ENCODE measurements around the gene ATAD2B. TPM values are rescaled to one million over a fixed set of nuclear protein-coding genes. Genes with fewer than 3 reads are reported as not detected.

ATAD2B gene
- total and polyA plus RNA-seq, 4 donors, result 2.3 to 16.2 (median 11.5) TPM

GRCh38 chr2:23939987-23940717, 13.2 kb upstream of the ATAD2B start, which contains the start of gene UBXN2A:
Gene UBXN2A (plus strand): TSS chr2:23940463. CDS start chr2:23958315, 17,852 bp downstream.
- H3K36me3 ChIP-seq (ENCODE audit: control insufficient read depth in 4 of 4, insufficient read depth in 3 of 4, low read depth in 1 of 4, low read length in 3 of 4), result no peaks in the 10 kb centered on the region

GRCh38 chr2:23934259-23934658, 7.3 kb upstream of the ATAD2B start:
- H3K4me1 ChIP-seq (ENCODE audit: control insufficient read depth in 4 of 4, insufficient read depth in 4 of 4, low read length in 3 of 4), result peaks cover 0 to 3% (median under 1%) of the 10 kb centered on the region in 4 donors
- WGBS, result 77% methylated on average over 1 of the region's 1 CpG
- no peaks in the 10 kb centered on the region for H3K27me3 ChIP-seq (ENCODE audit: control insufficient read depth in 4 of 4, insufficient read depth in 4 of 4, low read length in 3 of 4)

More at GRCh38 chr2:23939987-23940717, 13.2 kb upstream of the ATAD2B start, which contains the start of gene UBXN2A:
- Histone ChIP-seq H3K9ac (ENCODE audit: low read depth in 1 of 2, low read length in 2 of 2) (peak within 1 kb of the TSS; percentile 71 to 80), H3K4me1 (ENCODE audit: control insufficient read depth in 4 of 4, insufficient read depth in 4 of 4, low read length in 3 of 4) (peaks cover 8 to 24% (median 17%) of the 10 kb centered on the region in 4 donors), H3K27ac (ENCODE audit: low read depth in 1 of 2, low read length in 2 of 2) (peak within 1 kb of the TSS; percentile 75 to 78), H3K9me3 (ENCODE audit: control insufficient read depth in 4 of 4, low read length in 3 of 4) (no peaks in the 10 kb centered on the region), H3K27me3 (ENCODE audit: control insufficient read depth in 4 of 4, insufficient read depth in 4 of 4, low read length in 3 of 4) (no peaks in the 10 kb centered on the region), H3K4me3 (ENCODE audit: low read depth in 1 of 3, low read length in 3 of 3) (peak within 1 kb of the TSS; percentile 60 to 91 (median 89))
- DNase-seq (ENCODE audit: low spot score), result peak; percentile 86
- under 1% methylated on average over 77 of the region's 77 CpGs for WGBS
- TF ChIP-seq YY1 (IDR thresholded peaks at IDR 0.05) (peak; percentile 89), RAD21 (IDR thresholded peaks at IDR 0.05) (no peak)

GRCh38 chr2:23926290-23926749, 603 bp downstream of the ATAD2B start:
- Histone ChIP-seq H3K4me1 (ENCODE audit: control insufficient read depth in 4 of 4, insufficient read depth in 4 of 4, low read length in 3 of 4) (peaks cover 2 to 28% (median 18%) of the 10 kb centered on the region in 4 donors), H3K4me3 (ENCODE audit: low read depth in 1 of 3, low read length in 3 of 3) (peak overlapping the region; percentile 87 to 91 (median 90)), H3K9ac (ENCODE audit: low read depth in 1 of 2, low read length in 2 of 2) (peak overlapping the region; percentile 93 to 96), H3K27me3 (ENCODE audit: control insufficient read depth in 4 of 4, insufficient read depth in 4 of 4, low read length in 3 of 4) (no peaks in the 10 kb centered on the region), H3K27ac (ENCODE audit: low read depth in 1 of 2, low read length in 2 of 2) (peak overlapping the region; percentile 82 to 99), H3K36me3 (ENCODE audit: control insufficient read depth in 4 of 4, insufficient read depth in 3 of 4, low read depth in 1 of 4, low read length in 3 of 4) (no peaks in the 10 kb centered on the region), H3K9me3 (ENCODE audit: control insufficient read depth in 4 of 4, low read length in 3 of 4) (no peaks in the 10 kb centered on the region)
- DNase-seq (ENCODE audit: low spot score), result peak; percentile 65
- TF ChIP-seq HNF4A (conservative IDR thresholded peaks at IDR 0.05), result peak in 1 of 2 donors; percentile 8
- no peak for TF ChIP-seq YY1 (IDR thresholded peaks at IDR 0.05)
- TF ChIP-seq SP1 (IDR thresholded peaks at IDR 0.05), result no peak
- under 1% methylated on average over 39 of the region's 39 CpGs for WGBS

More at GRCh38 chr2:23934259-23934658, 7.3 kb upstream of the ATAD2B start:
- TF ChIP-seq REST (IDR thresholded peaks at IDR 0.05), result no peak
- no peak for TF ChIP-seq FOXA2 (IDR thresholded peaks at IDR 0.05)
- TF ChIP-seq SP1 (IDR thresholded peaks at IDR 0.05), result no peak
- no peak for TF ChIP-seq RAD21 (IDR thresholded peaks at IDR 0.05)
- TF ChIP-seq GABPA (IDR thresholded peaks at IDR 0.05 in 1 of 2, conservative IDR thresholded peaks at IDR 0.05 in 1 of 2), result no peak
- TF ChIP-seq NR2F2 (IDR thresholded peaks at IDR 0.05), result no peak
- no peak for TF ChIP-seq HNF4G (IDR thresholded peaks at IDR 0.05)
- H3K36me3 ChIP-seq (ENCODE audit: control insufficient read depth in 4 of 4, insufficient read depth in 3 of 4, low read depth in 1 of 4, low read length in 3 of 4), result no peaks in the 10 kb centered on the region
- no peak overlapping the region for H3K27ac ChIP-seq (ENCODE audit: low read depth in 1 of 2, low read length in 2 of 2)
- DNase-seq (ENCODE audit: low spot score), result no peak
- H3K9me3 ChIP-seq (ENCODE audit: control insufficient read depth in 4 of 4, low read length in 3 of 4), result no peaks in the 10 kb centered on the region
- no peak overlapping the region for H3K9ac ChIP-seq (ENCODE audit: low read depth in 1 of 2, low read length in 2 of 2)
- H3K4me3 ChIP-seq (ENCODE audit: low read depth in 1 of 3, low read length in 3 of 3), result no peak overlapping the region
